ENCODE results near the gene OR10C1.

DNA sequence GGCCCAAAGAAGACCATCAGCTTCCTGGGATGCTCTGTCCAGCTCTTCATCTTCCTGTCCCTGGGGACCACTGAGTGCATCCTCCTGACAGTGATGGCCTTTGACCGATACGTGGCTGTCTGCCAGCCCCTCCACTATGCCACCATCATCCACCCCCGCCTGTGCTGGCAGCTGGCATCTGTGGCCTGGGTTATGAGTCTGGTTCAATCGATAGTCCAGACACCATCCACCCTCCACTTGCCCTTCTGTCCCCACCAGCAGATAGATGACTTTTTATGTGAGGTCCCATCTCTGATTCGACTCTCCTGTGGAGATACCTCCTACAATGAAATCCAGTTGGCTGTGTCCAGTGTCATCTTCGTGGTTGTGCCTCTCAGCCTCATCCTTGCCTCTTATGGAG is 22.9 kb downstream of the OR10C1 start:
- no peak for TF ChIP-seq POLR2A (IDR thresholded peaks at IDR 0.05)
- TF ChIP-seq, protein P1, sequence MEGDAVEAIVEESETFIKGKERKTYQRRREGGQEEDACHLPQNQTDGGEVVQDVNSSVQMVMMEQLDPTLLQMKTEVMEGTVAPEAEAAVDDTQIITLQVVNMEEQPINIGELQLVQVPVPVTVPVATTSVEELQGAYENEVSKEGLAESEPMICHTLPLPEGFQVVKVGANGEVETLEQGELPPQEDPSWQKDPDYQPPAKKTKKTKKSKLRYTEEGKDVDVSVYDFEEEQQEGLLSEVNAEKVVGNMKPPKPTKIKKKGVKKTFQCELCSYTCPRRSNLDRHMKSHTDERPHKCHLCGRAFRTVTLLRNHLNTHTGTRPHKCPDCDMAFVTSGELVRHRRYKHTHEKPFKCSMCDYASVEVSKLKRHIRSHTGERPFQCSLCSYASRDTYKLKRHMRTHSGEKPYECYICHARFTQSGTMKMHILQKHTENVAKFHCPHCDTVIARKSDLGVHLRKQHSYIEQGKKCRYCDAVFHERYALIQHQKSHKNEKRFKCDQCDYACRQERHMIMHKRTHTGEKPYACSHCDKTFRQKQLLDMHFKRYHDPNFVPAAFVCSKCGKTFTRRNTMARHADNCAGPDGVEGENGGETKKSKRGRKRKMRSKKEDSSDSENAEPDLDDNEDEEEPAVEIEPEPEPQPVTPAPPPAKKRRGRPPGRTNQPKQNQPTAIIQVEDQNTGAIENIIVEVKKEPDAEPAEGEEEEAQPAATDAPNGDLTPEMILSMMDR (IDR thresholded peaks at IDR 0.05) = no peak

Data from transverse colon (tissue), 3 donors.